Heart left ventricle (tissue), 16 donors: ENCODE results near the gene MYBPH. TPM values are rescaled to one million over a fixed set of nuclear protein-coding genes. Genes with fewer than 3 reads are reported as not detected.

Experiments used
- ATAC-seq, 4 donors: fragments of 200-7000 bp; cut with Tn5 transposase; one replicate each; pipeline ENCODE4 v1.9.1; 2020 to 2022; ENCODE audit warnings: moderate library complexity in 4 of 4, mild to moderate bottlenecking in 3 of 4, moderate number of reproducible peaks in 1 of 4
- DNase-seq, 5 donors: peaks; one replicate each; pipeline ENCODE4 v3.0.0-alpha.2; 2020
- H3K27ac ChIP-seq, 12 donors: fragments of 200-600 bp; sonication (generic) in 4 of 12; one replicate each; pipeline versions ENCODE4 v1.5.0 to v1.8.0; 2016 to 2022; ENCODE audit warnings: mild to moderate bottlenecking in 2 of 12
- H3K27me3 ChIP-seq, 9 donors: fragments of 200-600 bp; sonication (generic) in 2 of 9; one replicate each; pipeline versions ENCODE4 v1.5.1 to v1.8.0; 2016 to 2022; ENCODE audit warnings: mild to moderate bottlenecking in 3 of 9
- H3K36me3 ChIP-seq, 9 donors: fragments of 200-600 bp; sonication (generic) in 2 of 9; one replicate each; pipeline versions ENCODE4 v1.5.0 to v1.8.0; 2018 to 2022; ENCODE audit warnings: mild to moderate bottlenecking in 2 of 9
- H3K4me1 ChIP-seq, 12 donors: fragments of 200-600 bp; sonication (generic) in 4 of 12; one replicate each; pipeline versions ENCODE4 v1.5.0 to v1.8.0; 2016 to 2022; ENCODE audit warnings: mild to moderate bottlenecking in 3 of 12
- H3K4me3 ChIP-seq, 12 donors: fragments of 200-600 bp; sonication (generic) in 4 of 12; one replicate each; pipeline versions ENCODE4 v1.5.0 to v1.8.0; 2017 to 2022; ENCODE audit warnings: mild to moderate bottlenecking in 9 of 12, moderate library complexity in 4 of 12
- H3K9me3 ChIP-seq, 12 donors: fragments of 200-600 bp; sonication (generic) in 4 of 12; one replicate each; pipeline versions ENCODE4 v1.5.0 to v1.8.0; 2016 to 2022; ENCODE audit warnings: mild to moderate bottlenecking in 1 of 12
- CTCF ChIP-seq, 12 donors: fragments of 200-600 bp; sonication (generic) in 4 of 12; IDR thresholded peaks; one replicate each; pipeline versions ENCODE4 v1.5.0 to v1.8.0; 2018 to 2022; ENCODE audit warnings: antibody characterized with exemption in 12 of 12, mild to moderate bottlenecking in 5 of 12
- POLR2A ChIP-seq, 2 donors: fragments of 450-650 bp; IDR thresholded peaks; one replicate each; pipeline ENCODE4 v1.6.1; 2017; ENCODE audit warnings: antibody characterized with exemption in 2 of 2, mild to moderate bottlenecking in 2 of 2, moderate library complexity in 2 of 2
- WGBS, 4 donors: extraction: QIAGEN DNeasy Blood & Tissue Kit in 2 of 4; methylation state at CpG; one replicate each; pipeline versions ENCODE4 v1.1.5 to v1.1.7; 2013 to 2018; 5-methylcytosine and 5-hydroxymethylcytosine counted together
- intact Hi-C, 10 donors: fragments of 100-400 bp; cut with DNase I; formaldehyde crosslinking; loops; one replicate each; pipeline versions ENCODE4 v1.11.1 to v1.14.2; 2022
- polyA plus RNA-seq, 2 donors: library from polyadenylated mRNA; stranded (reverse); fragments of 200-250 nt; gene quantifications; one replicate each; pipeline ENCODE4 v1.2.3, GENCODE V29; 2013
- total RNA-seq, 9 donors: library from RNA; depleted of rRNA in 2 of 9; stranded (reverse); fragments of >200 nt in 2 of 9; fragmentation: NEBNext Ultra II Directional in 3 of 9; extraction: Animal tissue kit (Norgen Biotek cat#: 25700) in 3 of 9; gene quantifications; one replicate each; pipeline versions ENCODE4 v1.1.0 to v1.2.4, GENCODE V29; 2016 to 2023
- donor health status: ischemic (EF 13 %, LVEDD 7.1; RV severe dilation, severe dysfunction).
- donor health status: healthy with polysubstance abuse.
- donor health status: DM: no; HTN: yes; CAD: no.
- donor health status: DM: no; HTN: no; CAD: no.
- donor health status: ischemic (EF 25% LVEDD 6.9; RV normal size, moderate dysfunction).
- donor health status: ischemic (EF 25% LVEDD 5.7; RV mildly dilated, moderate dysfunction).
- donor health status: healthy.
- donor health status: DM: yes; HTN: yes; CAD: no.
- donor health status: ischemic (EF 35%, LVEDD 5.7; RV mildly dilated, moderate dysfunction).
- donor health status: nonischemic (EF 11% LVEDD 7.7; RV severe dilation, severe dysfunction).
- donor health status: DM: yes; HTN: yes; CAD: no.
- donor health status: PGD.
- donor health status: ischemic (EF 29% LVEDD 5.4; RV normal size, mild dysfunction).
- donor health status: nonischemic (EF 23%, LVEDD 6.1; RV moderate dilation, normal function).

MYBPH gene
- total and polyA plus RNA-seq, 11 donors = 0.32 TPM; not detected in 10

- TF ChIP-seq POLR2A (IDR thresholded peaks at IDR 0.05) = no peak
- no peak for TF ChIP-seq CTCF (IDR thresholded peaks at IDR 0.05)
- H3K27me3 ChIP-seq = no peaks in the 10 kb centered on the region
- H3K9me3 ChIP-seq = no peaks in the 10 kb centered on the region
- H3K4me1 ChIP-seq = peaks cover 0 to 14% (median 0%) of the 10 kb centered on the region in 12 donors
- H3K27ac ChIP-seq = no peak overlapping the region
- peak in 1 of 5 donors; percentile 32 for DNase-seq
- WGBS, 4 donors = 63 to 77% (median 72%) methylated on average over 7 of the region's 7 CpGs
- no peaks in the 10 kb centered on the region for H3K36me3 ChIP-seq
- ATAC-seq = no peak
- intact Hi-C loops = no loop called here
- H3K4me3 ChIP-seq = no peak overlapping the region
Measured at GRCh38 chr1:203189951-203190352, 14.3 kb upstream of the MYBPH start.

GRCh38 chr1:203188686-203189232 is 13.1 kb upstream of the MYBPH start:
- Histone ChIP-seq H3K4me3 (no peak overlapping the region), H3K27me3 (no peaks in the 10 kb centered on the region), H3K27ac (no peak overlapping the region), H3K9me3 (no peaks in the 10 kb centered on the region), H3K4me1 (peaks cover 0 to 14% (median 0%) of the 10 kb centered on the region in 12 donors), H3K36me3 (no peaks in the 10 kb centered on the region)
- WGBS, 4 donors = 84 to 88% (median 87%) methylated on average over 4 of the region's 4 CpGs
- no peak for ATAC-seq
- TF ChIP-seq CTCF (IDR thresholded peaks at IDR 0.05) (no peak), POLR2A (IDR thresholded peaks at IDR 0.05) (no peak)
- no peak for DNase-seq
- intact Hi-C loops = no loop called here

- Histone ChIP-seq H3K4me1 (peaks cover 0 to 14% (median 0%) of the 10 kb centered on the region in 12 donors), H3K36me3 (no peaks in the 10 kb centered on the region), H3K27me3 (no peaks in the 10 kb centered on the region), H3K27ac (no peak overlapping the region), H3K9me3 (no peaks in the 10 kb centered on the region), H3K4me3 (no peak overlapping the region)
- intact Hi-C loops = no loop called here
- 78 to 92% (median 88%) methylated on average over 3 of the region's 3 CpGs for WGBS, 4 donors
- no peak for TF ChIP-seq CTCF (IDR thresholded peaks at IDR 0.05)
- ATAC-seq = no peak
- DNase-seq = no peak
Measured at GRCh38 chr1:203187689-203188264, 12.2 kb upstream of the MYBPH start.

GRCh38 chr1:203187304-203187685 is 11.7 kb upstream of the MYBPH start:
- ATAC-seq (no peak), DNase-seq (no peak)
- H3K36me3 ChIP-seq = no peaks in the 10 kb centered on the region
- no peaks in the 10 kb centered on the region for H3K9me3 ChIP-seq
- WGBS, 4 donors = 51 to 65% (median 59%) methylated on average over 7 of the region's 7 CpGs
- H3K4me3 ChIP-seq = no peak overlapping the region
- no peak overlapping the region for H3K27ac ChIP-seq
- intact Hi-C loops = no loop called here
- H3K4me1 ChIP-seq = peaks cover 0 to 14% (median 0%) of the 10 kb centered on the region in 12 donors
- no peak for TF ChIP-seq POLR2A (IDR thresholded peaks at IDR 0.05)
- no peak for TF ChIP-seq CTCF (IDR thresholded peaks at IDR 0.05)
- no peaks in the 10 kb centered on the region for H3K27me3 ChIP-seq
